Trophoblast cell (in vitro differentiated cells and primary cell): ENCODE data around the gene P4HA2.

Experiments
- DNase-seq, 2 donors: peaks; one replicate each; pipeline ENCODE4 v3.0.0-alpha.2; 2016
- H2AFZ ChIP-seq: 2 replicates; pipeline ENCODE4 v1.6.1; 2013; ENCODE audit warnings: low read length, moderate library complexity, mild to moderate bottlenecking; ENCODE audit not compliant: insufficient read depth, poor library complexity
- H2AK5ac ChIP-seq: 2 replicates; pipeline ENCODE4 v1.6.1; 2013; ENCODE audit warnings: mild to moderate bottlenecking, low read length
- H2BK120ac ChIP-seq: 2 replicates; pipeline ENCODE4 v1.6.1; 2013; ENCODE audit warnings: low read length, mild to moderate bottlenecking, moderate library complexity; ENCODE audit not compliant: insufficient read depth, poor library complexity
- H2BK12ac ChIP-seq: 2 replicates; pipeline ENCODE4 v1.6.1; 2013; ENCODE audit warnings: mild to moderate bottlenecking, low read length, moderate library complexity
- H2BK5ac ChIP-seq: 2 replicates; pipeline ENCODE4 v1.6.1; 2013; ENCODE audit warnings: low read length, low read depth, moderate library complexity, mild to moderate bottlenecking; ENCODE audit not compliant: poor library complexity
- H3K14ac ChIP-seq: 2 replicates; pipeline ENCODE4 v1.6.1; 2013; ENCODE audit warnings: mild to moderate bottlenecking, low read length
- H3K18ac ChIP-seq: 2 replicates; pipeline ENCODE4 v1.6.1; 2013; ENCODE audit warnings: mild to moderate bottlenecking, low read length
- H3K23ac ChIP-seq: 2 replicates; pipeline ENCODE4 v1.6.1; 2013; ENCODE audit warnings: low read length
- H3K27ac ChIP-seq: 2 replicates; pipeline ENCODE4 v1.5.1; 2013; ENCODE audit warnings: low read depth, mild to moderate bottlenecking, inconsistent platforms, low read length, moderate library complexity
- H3K27me3 ChIP-seq: 2 replicates; pipeline ENCODE4 v1.6.1; 2013; ENCODE audit warnings: inconsistent platforms, mild to moderate bottlenecking, low read length, moderate library complexity; ENCODE audit not compliant: insufficient read depth
- H3K36me3 ChIP-seq, 2 experiments: 1 replicate in 1 of 2; 2 replicates in 1 of 2; pipeline ENCODE4 v1.6.1; 2013; ENCODE audit warnings: low read length in 2 of 2, mild to moderate bottlenecking in 2 of 2, moderate library complexity in 1 of 2; ENCODE audit not compliant: insufficient read depth in 2 of 2, control insufficient read depth in 1 of 2
- H3K4ac ChIP-seq: 2 replicates; pipeline ENCODE4 v1.6.1; 2013; ENCODE audit warnings: low read depth, mild to moderate bottlenecking, low read length, moderate library complexity
- H3K4me1 ChIP-seq, 2 experiments: 1 replicate in 1 of 2; 2 replicates in 1 of 2; pipeline ENCODE4 v1.6.1; 2013; ENCODE audit warnings: low read length in 2 of 2, mild to moderate bottlenecking in 2 of 2, moderate library complexity in 1 of 2; ENCODE audit not compliant: insufficient read depth in 2 of 2, control insufficient read depth in 1 of 2
- H3K4me2 ChIP-seq: 2 replicates; pipeline ENCODE4 v1.6.1; 2013; ENCODE audit warnings: inconsistent platforms, mild to moderate bottlenecking, low read length, moderate library complexity
- H3K4me3 ChIP-seq: 2 replicates; pipeline ENCODE4 v1.5.1; 2013; ENCODE audit warnings: mild to moderate bottlenecking, low read depth, low read length, inconsistent platforms
- H3K79me1 ChIP-seq: one replicate; pipeline ENCODE4 v1.6.1; 2013; ENCODE audit warnings: low read length
- H3K79me2 ChIP-seq: 2 replicates; pipeline ENCODE4 v1.6.1; 2013; ENCODE audit warnings: low read length, mild to moderate bottlenecking; ENCODE audit not compliant: control insufficient read depth, insufficient read depth, poor library complexity
- H3K9ac ChIP-seq: 2 replicates; pipeline ENCODE4 v1.6.1; 2013; ENCODE audit warnings: mild to moderate bottlenecking, low read length
- H3K9me3 ChIP-seq: 2 replicates; pipeline ENCODE4 v1.6.1; 2013; ENCODE audit warnings: low read depth, mild to moderate bottlenecking, control low read depth, inconsistent platforms, low read length; ENCODE audit not compliant: insufficient read depth
- H4K12ac ChIP-seq: 2 replicates; pipeline ENCODE4 v1.6.1; 2013; ENCODE audit warnings: low read depth, mild to moderate bottlenecking, low read length, moderate library complexity
- H4K8ac ChIP-seq: 2 replicates; pipeline ENCODE4 v1.6.1; 2013; ENCODE audit warnings: low read depth, mild to moderate bottlenecking, low read length, moderate library complexity
- H4K91ac ChIP-seq: one replicate; pipeline ENCODE4 v1.6.1; 2013; ENCODE audit warnings: low read depth, mild to moderate bottlenecking, low read length, moderate library complexity
- WGBS: extraction: QIAGEN DNeasy Blood & Tissue Kit; methylation state at CpG from one replicate; pipeline ENCODE4 v1.1.7; 2013; ENCODE audit warnings: missing lambda C conversion rate; ENCODE audit not compliant: insufficient read length, insufficient coverage; ENCODE audit errors: extremely low coverage; 5-methylcytosine and 5-hydroxymethylcytosine counted together

Gene P4HA2

GRCh38 chr5:132273631-132274030 lies 46.0 kb upstream of the P4HA2 start:
- Histone ChIP-seq H3K79me1 (no peaks in the 10 kb centered on the region), H2AFZ (no peak overlapping the region), H4K8ac (no peak overlapping the region), H3K4me1 (peaks cover 9 to 11% of the 10 kb centered on the region in 2 experiments), H4K12ac (no peak overlapping the region), H4K91ac (no peak overlapping the region), H2BK120ac (no peak overlapping the region), H3K36me3 (peaks cover 0 to 5% of the 10 kb centered on the region in 2 experiments), H3K27me3 (no peaks in the 10 kb centered on the region), H2BK12ac (no peak overlapping the region), H2BK5ac (no peak overlapping the region), H3K14ac (no peak overlapping the region), H3K4me2 (no peak overlapping the region), H3K9me3 (no peaks in the 10 kb centered on the region), H3K4me3 (no peak overlapping the region), H3K79me2 (no peaks in the 10 kb centered on the region), H3K18ac (no peak overlapping the region), H3K27ac (no peak overlapping the region), H3K9ac (no peak overlapping the region), H2AK5ac (no peak overlapping the region), H3K23ac (no peak overlapping the region), H3K4ac (no peak overlapping the region)
- no peak for DNase-seq
- no CpG with 5 or more reads among the region's 2 CpGs for WGBS

GRCh38 chr5:132272311-132273210 lies 44.9 kb upstream of the P4HA2 start:
- no peak overlapping the region for H3K4ac ChIP-seq

GRCh38 chr5:132271251-132272246 lies 43.9 kb upstream of the P4HA2 start:
- Histone ChIP-seq H3K36me3 (peaks cover 3 to 8% of the 10 kb centered on the region in 2 experiments), H3K4me2 (no peak overlapping the region), H3K9ac (no peak overlapping the region), H3K14ac (no peak overlapping the region), H2BK120ac (no peak overlapping the region), H4K12ac (no peak overlapping the region), H3K4ac (no peak overlapping the region), H4K8ac (no peak overlapping the region), H4K91ac (no peak overlapping the region), H3K4me1 (no peaks in the 10 kb centered on the region), H2BK5ac (no peak overlapping the region), H3K79me1 (no peaks in the 10 kb centered on the region), H3K23ac (no peak overlapping the region), H3K18ac (no peak overlapping the region), H3K9me3 (no peaks in the 10 kb centered on the region), H2BK12ac (no peak overlapping the region), H3K27ac (no peak overlapping the region), H3K4me3 (no peak overlapping the region), H2AFZ (no peak overlapping the region), H2AK5ac (no peak overlapping the region), H3K79me2 (no peaks in the 10 kb centered on the region), H3K27me3 (no peaks in the 10 kb centered on the region)
- no CpG with 5 or more reads among the region's 77 CpGs for WGBS
- no peak for DNase-seq

More at GRCh38 chr5:132272311-132273210, 44.9 kb upstream of the P4HA2 start:
- no peak overlapping the region for H2AFZ ChIP-seq
- H3K27me3 ChIP-seq, result no peaks in the 10 kb centered on the region
- no CpG with 5 or more reads among the region's 37 CpGs for WGBS
- no peak overlapping the region for H2BK12ac ChIP-seq
- no peak overlapping the region for H3K14ac ChIP-seq
- H2BK120ac ChIP-seq, result no peak overlapping the region
- H4K12ac ChIP-seq, result no peak overlapping the region
- H3K4me1 ChIP-seq, result peaks cover 1 to 3% of the 10 kb centered on the region in 2 experiments
- no peaks in the 10 kb centered on the region for H3K79me1 ChIP-seq
- no peaks in the 10 kb centered on the region for H3K79me2 ChIP-seq
- no peak overlapping the region for H3K18ac ChIP-seq
- no peak overlapping the region for H3K4me2 ChIP-seq
- H4K91ac ChIP-seq, result no peak overlapping the region
- no peak overlapping the region for H4K8ac ChIP-seq
- H3K9me3 ChIP-seq, result no peaks in the 10 kb centered on the region
- H3K23ac ChIP-seq, result no peak overlapping the region
- peak; percentile 29 to 79 for DNase-seq
- H3K9ac ChIP-seq, result no peak overlapping the region
- H3K4me3 ChIP-seq, result no peak overlapping the region
- H2AK5ac ChIP-seq, result no peak overlapping the region
- H2BK5ac ChIP-seq, result no peak overlapping the region
- peaks cover 0 to 5% of the 10 kb centered on the region in 2 experiments for H3K36me3 ChIP-seq
- H3K27ac ChIP-seq, result no peak overlapping the region

- Histone ChIP-seq H3K27ac (no peak overlapping the region), H3K23ac (no peak overlapping the region), H2BK5ac (no peak overlapping the region), H3K9ac (no peak overlapping the region), H4K12ac (no peak overlapping the region), H2BK12ac (no peak overlapping the region), H3K18ac (no peak overlapping the region), H3K9me3 (no peaks in the 10 kb centered on the region), H3K4me3 (no peak overlapping the region), H3K4me2 (no peak overlapping the region), H3K79me2 (no peaks in the 10 kb centered on the region), H2AFZ (no peak overlapping the region), H3K4ac (no peak overlapping the region), H3K4me1 (peaks cover 5 to 6% of the 10 kb centered on the region in 2 experiments), H3K27me3 (no peaks in the 10 kb centered on the region), H4K8ac (no peak overlapping the region), H3K36me3 (peaks cover 4 to 8% of the 10 kb centered on the region in 2 experiments), H4K91ac (no peak overlapping the region), H2BK120ac (no peak overlapping the region), H3K14ac (no peak overlapping the region), H3K79me1 (no peaks in the 10 kb centered on the region), H2AK5ac (no peak overlapping the region)
- DNase-seq, result no peak
- WGBS, result no CpG with 5 or more reads among the region's 6 CpGs
These were observed 43.1 kb upstream of the P4HA2 start for GRCh38 chr5:132270706-132271105.
